Left colon (tissue), 2 donors: ENCODE measurements around the gene CAPZB. TPM values are rescaled to one million over a fixed set of nuclear protein-coding genes. Genes with fewer than 3 reads are reported as not detected.
A peak's percentile ranks its signal among the peaks of the same experiment; 100 is the strongest.

Source experiments
- ATAC-seq: fragments of 200-7000 bp; cut with Tn5 transposase; one replicate; pipeline ENCODE4 v1.9.1; 2020; ENCODE audit warnings: mild to moderate bottlenecking, moderate library complexity
- DNase-seq, 2 donors: peaks; one replicate each; pipeline ENCODE4 v3.0.0-alpha.2; 2020
- intact Hi-C, 2 donors: fragments of 100-400 bp; cut with DNase I in 1 of 2; cut with micrococcal nuclease in 1 of 2; formaldehyde crosslinking; loops; one replicate each; pipeline versions ENCODE4 v1.11.2 to v1.14.0; 2022; cut with DNase I, micrococcal nuclease
- total RNA-seq, 2 donors: library from RNA; stranded (reverse); fragmentation: NEBNext Ultra II Directional; extraction: Animal tissue kit (Norgen Biotek cat#: 25700); gene quantifications; one replicate each; pipeline ENCODE4 v1.2.1, GENCODE V29; 2021
- donor health status: DM: no; HTN: no; CAD: no.
- donor health status: DM: yes; HTN: yes; CAD: no.

CAPZB gene
- total RNA-seq, 2 donors from 2014 or later, result 340 to 367 TPM

- ATAC-seq, result peak; percentile 27
- DNase-seq, result no peak
- intact Hi-C loops, result no loop called here
Observed at GRCh38 chr1:19289244-19289643, 196.1 kb downstream of the CAPZB start.

Other genes starting within 250 kb of the CAPZB start
- gene EMC1, start 234.0 kb downstream of the CAPZB start, total RNA-seq, result 10 to 100 TPM; 33.2 to 41.1 TPM
- 10 to 100 TPM; 16.3 to 18.5 TPM for gene MRTO4, start 233.7 kb downstream of the CAPZB start, total RNA-seq
- gene AKR7A3, start 196.8 kb downstream of the CAPZB start, total RNA-seq, result 10 to 100 TPM; 92.5 to 94.3 TPM
- 100 to 1,000 TPM in 1 of 2 donors, 10 to 100 TPM in 1; 98.7 to 104 TPM for gene AKR7A2, start 173.4 kb downstream of the CAPZB start, total RNA-seq
- gene SLC66A1, start 173.2 kb downstream of the CAPZB start, total RNA-seq, result 10 to 100 TPM; 13.7 to 16.1 TPM
- gene NBL1, start 158.8 kb upstream of the CAPZB start, total RNA-seq, result 100 to 1,000 TPM; 373 to 391 TPM
- gene HTR6, start 179.3 kb upstream of the CAPZB start, total RNA-seq, result not detected